Activated CD8-positive, alpha-beta memory T cell treated with anti-CD3 and anti-CD28 coated beads, Interleukin-2, amount 50 U/mL, for 1 hour (primary cell): ENCODE results near the gene NFE2L2.
"Not testable (repeated sequence)": the region's sequence is repeated elsewhere in the genome, so short reads cannot be mapped to it uniquely, and the experiment has no call there.

Source experiments
- DNase-seq: peaks from one replicate; pipeline ENCODE4 v3.0.0-alpha.2; 2020; ENCODE audit errors: extremely low read depth

NFE2L2 gene

DNA sequence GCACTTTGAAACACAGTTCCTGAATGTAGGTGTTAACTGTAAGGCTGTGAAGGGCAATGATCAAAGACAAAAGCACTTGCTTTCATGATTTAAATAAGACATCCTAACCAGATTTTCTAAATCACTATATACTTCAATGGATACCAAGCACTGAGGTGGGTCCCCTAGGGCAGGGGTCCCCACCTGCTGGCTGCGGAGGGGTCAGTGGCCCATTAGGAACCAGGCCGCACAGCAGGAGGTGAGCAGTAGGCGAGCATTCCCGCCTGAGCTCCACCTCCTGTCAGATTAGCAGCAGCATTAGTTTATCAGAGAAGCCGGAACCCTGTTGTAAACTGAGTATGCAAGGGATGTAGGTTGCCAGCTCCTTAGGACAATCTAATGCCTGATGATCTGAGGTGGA is 7.1 kb downstream of the NFE2L2 start:
- no peak for DNase-seq

DNA sequence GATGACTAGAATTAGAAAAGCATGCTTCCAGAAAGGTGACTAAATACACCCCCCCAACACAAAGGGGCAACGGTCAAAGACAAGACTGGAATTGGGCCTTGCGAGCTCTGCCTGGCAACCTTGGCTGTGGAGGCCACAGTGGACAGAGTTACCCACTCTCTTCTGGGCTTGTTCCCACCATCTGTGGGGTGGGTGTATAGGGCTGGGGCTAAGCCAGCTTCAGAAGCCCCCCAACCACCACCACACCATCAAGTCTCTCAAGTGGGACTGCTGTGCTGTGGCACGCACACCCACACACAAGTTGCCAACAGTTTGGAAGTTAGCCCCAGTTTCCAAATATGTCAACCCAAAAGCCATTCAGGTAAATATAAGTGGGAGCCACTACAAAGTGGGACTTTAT is 7.8 kb downstream of the NFE2L2 start:
- no peak for DNase-seq

DNA sequence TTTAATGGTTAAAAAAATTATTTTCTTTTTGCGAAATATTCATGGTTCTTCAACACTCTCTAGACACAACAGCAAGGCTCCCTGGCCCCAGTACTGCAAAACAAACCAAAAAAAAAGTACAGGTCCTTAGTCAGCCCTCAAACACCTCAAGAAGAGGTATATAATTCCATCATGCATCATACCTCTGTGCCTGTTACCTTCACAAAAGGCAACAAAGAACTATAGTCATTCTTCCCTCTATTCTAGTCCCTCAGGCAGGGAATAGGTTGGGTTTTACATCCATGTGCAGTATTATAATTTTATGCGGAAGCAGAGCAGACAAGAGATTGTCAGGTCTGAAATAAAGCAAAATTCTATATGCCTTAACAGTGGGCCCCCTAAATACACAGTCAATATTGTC is 8.5 kb downstream of the NFE2L2 start:
- no peak for DNase-seq

DNA sequence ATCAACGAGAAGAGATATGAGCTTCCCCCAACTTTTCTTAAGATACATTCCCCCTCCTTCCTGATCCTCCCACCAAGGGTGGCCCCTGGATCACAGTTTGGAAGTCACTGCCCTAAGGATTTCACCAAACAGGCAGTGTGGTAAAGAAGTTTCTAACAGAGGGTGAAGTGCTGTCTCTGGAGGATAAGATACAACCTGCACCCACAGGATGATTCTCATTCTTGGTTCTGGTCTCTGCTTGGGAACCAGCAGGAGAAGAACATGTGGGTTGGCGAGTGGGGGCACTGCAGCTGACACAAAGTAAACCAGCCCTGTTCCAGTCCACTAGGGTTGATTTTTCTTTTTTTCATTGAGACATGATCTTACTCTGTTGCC is 9.3 kb downstream of the NFE2L2 start:
- DNase-seq, result no peak

DNA sequence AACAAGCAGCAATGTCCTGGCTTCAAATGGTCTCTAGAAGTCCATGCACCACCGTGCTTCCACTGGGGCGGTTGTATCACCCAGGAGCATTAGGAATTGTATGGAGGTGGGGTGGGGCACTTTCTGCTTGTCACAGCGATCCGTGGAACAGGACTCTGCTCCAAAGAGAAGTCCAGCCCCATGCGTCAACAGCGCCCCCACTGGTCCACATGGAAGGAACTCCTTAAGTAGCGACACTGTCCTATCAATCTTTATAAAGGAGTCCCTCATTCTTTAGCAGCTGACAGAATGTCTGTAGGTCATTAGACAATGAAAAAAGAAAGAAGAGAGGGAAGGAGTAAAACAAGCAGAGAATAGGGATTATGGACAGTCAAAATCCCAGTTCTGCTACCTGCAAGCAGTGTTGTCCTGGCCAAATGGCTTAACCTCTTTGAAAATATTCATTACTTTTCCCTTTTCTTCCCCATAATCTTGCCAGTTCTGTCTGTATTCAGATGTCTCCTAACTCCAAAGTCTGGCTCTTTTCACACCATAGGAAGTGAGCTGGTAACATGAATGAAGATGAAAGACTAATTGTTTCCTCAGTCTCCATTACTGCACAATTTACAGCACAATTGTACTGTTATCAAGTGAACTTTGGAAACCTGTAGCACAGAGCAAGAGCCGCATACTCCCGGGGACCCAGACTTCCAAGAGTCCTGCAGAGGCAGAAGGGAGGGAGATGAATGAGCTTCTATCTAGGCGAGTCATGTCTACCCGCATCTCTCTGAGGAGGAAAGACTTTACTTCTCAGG is 9.9 kb downstream of the NFE2L2 start:
- no peak for DNase-seq

DNA sequence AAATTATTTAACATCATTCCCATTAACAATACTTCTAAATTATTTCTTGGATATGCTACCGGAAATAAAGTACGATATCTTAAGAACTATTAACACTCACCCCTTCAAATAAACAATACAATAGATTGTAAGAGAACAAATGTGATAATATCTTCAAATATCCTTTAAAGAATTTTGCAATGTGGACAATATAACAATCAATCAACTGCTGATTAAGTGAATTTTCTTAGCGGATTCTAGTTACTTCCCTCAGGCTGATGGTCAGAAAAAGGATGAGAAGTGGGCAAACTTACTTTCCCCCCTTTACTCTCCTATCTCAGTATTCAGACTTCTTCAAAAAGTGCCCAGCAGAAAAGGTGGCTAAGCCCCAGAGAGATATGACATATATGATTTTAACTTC is 10.8 kb downstream of the NFE2L2 start:
- DNase-seq, result no peak

DNA sequence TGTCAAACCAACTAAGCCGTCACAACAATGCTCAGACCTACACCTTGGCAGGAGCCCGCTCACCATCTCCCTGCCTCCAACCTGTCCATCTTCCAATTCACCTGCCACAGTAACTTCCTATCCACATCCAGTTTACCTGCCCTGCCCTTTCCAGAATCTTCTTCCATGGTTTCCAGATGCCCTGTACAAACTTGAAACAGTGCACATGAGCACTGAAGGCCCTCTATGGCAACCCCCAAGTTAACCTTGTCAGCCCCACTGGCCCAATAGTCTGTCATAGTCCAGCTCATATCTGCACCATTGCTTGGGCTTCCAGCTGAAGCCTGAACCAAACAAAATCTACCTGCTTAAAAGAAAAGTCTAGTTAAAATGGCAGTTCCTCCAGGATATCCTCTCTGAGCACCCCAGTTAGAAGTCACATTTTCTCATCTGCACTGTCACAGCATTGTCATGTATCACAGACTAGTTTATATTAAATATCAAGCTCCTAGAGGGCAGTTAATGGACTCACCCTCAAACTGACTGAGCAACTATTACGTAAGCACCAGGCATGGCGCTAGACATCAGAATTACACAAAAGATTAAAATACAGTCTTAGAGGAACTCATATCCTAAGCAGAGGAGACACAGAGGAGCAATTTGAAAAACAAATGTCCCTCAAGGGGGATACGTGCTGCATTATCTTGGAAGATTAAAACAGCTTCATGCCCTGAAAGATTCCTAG is 11.6 kb downstream of the NFE2L2 start:
- DNase-seq, result no peak

DNA sequence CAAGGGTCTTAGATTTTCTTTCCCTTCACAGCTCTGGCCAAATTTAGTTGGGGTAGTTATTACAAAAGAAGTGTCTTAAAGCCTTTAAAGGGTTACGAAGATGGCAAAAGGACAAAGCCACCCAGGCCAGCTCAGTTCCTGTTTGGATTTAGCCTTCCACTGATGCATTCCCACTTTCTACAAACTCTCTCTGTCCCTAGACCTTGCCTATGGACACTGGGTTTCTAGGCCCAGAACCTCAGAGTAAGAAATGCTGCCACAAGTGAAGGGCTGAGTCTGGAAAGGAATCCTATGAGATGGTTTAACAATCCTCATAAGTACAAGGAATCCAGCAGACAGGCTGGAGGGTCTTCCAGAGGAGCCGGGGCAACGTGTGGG is 13.4 kb downstream of the NFE2L2 start:
- DNase-seq, result no peak

DNA sequence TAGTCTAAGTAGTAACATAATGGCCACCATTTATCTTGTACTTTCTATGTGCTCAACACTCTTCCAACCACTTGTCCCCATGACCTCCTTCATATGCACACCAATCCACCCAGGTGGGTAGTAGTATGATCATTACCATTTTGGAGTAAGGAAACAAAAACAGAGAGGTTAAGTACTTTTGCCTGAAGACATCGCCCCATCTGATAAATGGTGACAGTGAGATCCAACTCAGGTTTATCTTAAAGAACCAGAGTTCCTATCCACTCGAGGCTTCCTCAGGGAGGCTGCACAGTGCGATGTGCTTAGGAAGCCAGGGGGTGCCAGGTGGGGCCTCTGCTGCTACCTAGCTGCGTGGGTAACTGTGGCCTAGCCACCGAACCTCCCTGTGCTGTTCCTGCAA is 14.1 kb downstream of the NFE2L2 start:
- no peak for DNase-seq

DNA sequence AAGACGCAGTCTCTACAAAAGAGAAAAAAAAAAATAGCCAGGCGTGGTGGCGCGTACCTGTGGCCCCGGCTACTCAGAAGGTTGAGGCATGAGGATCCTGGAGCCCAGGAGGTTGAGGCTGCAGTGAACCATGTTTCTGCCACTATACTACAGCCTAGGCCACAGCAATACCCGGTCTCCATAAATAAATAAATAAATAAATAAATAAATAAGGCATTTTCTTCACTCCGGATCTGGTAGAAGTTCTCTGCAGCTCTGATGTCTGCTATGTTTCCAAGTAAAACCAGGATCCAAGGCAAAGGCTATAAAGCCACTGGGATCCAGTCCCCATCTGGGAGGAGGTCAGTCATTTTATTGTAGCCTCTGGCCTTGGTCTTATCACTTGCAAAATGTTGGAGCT is 15.5 kb downstream of the NFE2L2 start:
- no peak for DNase-seq

DNA sequence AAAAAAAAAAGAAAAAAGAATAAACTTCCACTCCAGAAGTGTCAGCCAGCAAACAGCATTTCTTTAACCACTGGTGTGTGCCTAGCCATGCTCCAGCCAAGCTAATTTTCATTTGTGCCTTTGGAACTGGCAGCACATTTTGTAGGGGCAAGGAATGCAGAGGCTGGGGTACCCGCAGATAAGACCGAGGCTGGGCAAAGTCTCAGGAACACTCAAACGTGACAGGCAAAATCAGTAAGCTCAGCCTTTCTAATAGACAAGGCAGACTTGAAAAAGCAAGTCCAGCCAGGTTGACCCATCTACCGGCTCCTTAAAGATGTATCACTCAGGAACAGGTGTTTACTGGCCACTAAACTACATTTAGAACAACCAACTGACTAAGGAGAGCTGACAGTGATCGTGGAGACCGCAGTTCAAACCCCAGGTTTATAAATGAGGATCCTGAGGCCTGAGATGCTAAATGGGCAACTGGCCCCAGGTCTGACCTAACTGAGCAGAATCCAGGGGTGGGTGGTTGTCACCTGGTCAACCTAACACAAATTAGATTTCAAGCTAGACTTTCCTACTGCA is 16.7 kb downstream of the NFE2L2 start:
- no peak for DNase-seq

DNA sequence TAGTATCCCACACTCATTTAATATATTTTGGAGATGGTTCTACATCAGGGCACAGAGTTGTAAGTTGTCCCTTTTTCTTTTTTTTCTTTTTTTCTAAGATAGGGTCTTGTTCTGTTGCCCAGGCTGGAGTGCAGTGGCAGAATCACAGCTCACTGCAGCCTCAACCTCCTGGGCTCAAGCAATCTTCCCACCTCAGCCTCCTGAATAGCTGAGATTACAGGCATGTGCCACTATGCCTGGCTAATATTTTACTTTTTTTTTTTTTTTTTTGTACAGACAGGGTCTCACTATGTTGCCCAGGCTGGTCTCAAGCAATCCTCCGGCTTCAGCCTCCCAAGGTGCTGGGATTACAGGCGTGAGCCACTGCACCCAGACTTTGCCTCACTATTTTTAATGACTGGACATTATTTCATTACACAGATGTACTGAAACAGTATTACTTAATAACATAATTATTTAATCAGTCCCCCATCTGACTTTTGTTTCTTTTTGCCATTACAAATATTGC is 17.9 kb downstream of the NFE2L2 start:
- DNase-seq, result not testable (repeated sequence)

DNA sequence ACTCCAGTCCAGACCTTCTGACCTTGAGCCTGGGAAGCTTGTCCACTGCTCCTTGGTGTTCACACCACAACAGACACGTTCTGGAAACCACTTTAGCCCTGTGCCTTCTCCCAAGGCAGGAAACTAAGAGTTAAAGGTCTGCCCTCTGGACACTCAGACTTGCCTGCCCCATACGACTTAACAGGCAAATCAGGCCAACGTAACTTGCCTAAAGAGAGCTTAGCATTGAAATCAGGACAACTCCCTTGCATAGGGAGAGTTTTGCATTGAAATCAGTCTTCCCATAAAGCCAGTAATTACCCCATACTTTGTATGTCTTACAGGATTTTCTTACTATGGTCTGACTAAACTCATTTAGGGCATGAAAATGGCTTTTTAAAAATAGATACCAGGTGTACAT is 18.5 kb downstream of the NFE2L2 start:
- DNase-seq, result no peak

DNA sequence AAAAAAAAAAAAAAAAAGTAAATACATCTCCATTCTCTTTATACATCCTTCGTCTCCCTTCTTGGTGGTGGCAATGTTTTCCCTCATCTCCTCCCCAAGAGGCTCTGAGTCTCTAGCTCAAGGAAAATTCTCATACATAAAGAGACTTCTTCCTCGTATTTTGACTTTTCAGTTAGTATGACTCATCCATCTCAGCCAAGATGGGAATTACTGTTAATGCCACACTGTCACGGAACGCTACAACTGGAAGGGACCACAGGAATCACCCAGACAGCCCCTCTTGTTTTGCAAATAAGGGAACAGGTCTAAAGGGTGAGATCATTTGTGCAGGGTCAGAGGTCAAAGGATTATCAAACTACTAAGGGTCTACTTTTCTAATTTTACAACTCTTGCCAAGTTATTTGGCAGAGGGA is 19.5 kb downstream of the NFE2L2 start:
- DNase-seq, result no peak

DNA sequence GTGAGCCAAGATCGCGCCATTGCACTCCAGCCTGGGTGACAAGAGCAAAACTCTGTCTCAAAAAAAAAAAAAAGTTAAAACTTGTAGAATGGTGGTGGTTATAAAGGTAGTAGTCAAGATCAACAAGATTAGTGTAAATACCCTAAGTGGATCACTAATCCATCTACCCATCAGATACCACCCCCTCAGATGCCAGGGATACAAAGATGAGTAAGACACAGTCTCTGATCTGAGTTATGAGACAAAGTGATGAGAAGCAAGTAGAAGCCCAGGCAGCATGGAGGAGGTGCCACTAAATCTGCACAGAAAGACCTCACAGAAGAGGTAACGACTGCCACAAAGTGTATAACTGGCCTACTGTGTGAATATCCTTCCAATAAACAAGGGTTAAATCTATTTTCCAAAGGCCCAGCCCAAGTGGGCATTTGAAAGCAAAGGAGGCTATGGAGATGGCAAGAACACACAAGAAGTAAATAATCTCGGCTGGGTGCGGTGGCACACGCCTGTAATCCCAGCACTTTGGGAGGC is 20.2 kb downstream of the NFE2L2 start:
- DNase-seq, result no peak

DNA sequence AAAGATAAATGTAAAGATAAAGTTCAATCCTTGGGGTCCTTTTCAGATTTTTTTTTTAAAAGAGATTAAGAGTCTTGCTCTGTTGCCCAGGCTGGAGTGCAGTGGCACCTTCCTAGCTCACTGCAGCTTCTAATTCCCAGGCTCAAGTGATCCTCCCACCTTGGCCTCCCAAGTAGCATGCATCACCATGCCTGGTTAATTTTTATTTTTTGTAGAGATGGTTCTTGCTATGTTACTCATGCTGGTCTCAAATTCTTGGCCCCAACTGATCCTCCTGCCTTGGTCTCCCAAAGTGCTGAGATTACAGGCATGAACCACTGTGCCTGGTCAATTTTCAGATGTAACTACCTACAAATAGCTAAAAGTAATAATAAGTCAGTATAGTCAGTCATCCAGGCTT is 21.1 kb downstream of the NFE2L2 start:
- no peak for DNase-seq

DNA sequence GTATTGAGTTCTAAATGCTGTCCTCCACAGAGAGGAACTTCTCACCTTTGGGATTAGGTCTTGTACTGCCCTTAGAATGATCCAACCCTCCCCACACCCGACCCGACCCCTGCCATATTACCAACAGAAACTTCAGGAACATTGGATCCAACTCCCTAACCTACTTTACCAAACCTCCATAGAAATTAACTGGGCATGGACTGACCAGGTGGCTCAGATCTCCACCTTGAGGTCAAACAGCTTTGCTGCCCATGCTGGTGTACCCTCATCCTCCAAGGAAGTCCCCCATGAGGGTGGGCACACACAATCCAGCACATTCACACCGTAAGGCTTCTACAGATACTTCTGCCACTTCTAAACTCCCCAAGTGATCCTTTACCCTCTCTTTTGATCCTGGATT is 21.5 kb downstream of the NFE2L2 start:
- no peak for DNase-seq

DNA sequence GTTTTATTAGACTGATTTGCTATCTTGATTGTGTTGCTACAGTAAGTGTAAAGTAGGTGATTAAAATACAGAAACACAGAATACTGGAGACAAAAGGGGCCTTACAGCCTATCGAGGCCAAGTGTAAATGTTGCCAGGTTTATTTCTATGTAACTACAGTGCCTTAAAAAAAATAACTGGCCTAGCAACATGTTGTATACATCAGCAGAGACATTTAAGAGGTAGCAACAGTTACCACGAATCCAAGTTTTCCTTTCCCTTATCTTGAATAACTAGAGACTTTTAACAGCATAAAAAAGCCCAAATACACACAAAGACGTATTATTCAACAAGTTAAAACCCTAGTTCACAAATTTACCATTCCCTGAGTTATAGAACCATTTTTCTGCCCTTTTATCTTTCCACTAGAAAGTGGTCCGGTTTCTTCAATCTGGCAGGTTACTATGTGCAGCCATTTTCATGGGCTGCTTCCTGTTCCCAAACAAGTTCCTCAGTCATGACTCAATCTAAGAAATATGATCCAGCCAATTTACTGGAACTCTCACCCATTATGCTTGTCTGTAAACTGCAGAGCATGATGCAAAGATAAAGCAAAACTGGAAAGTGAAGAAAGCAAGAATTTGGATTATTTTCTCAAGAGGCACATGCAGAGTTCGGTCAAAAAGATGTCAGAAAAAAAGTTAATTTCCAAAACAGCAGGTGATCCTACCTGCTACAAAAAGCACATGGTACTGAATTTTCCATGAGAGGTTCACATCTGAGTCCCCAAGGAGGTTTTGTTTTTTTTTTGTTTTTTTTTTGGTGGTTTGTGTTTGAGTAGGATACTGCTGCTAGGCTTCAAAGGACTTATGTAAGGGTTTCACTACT is 22.2 kb downstream of the NFE2L2 start:
- DNase-seq, result no peak

DNA sequence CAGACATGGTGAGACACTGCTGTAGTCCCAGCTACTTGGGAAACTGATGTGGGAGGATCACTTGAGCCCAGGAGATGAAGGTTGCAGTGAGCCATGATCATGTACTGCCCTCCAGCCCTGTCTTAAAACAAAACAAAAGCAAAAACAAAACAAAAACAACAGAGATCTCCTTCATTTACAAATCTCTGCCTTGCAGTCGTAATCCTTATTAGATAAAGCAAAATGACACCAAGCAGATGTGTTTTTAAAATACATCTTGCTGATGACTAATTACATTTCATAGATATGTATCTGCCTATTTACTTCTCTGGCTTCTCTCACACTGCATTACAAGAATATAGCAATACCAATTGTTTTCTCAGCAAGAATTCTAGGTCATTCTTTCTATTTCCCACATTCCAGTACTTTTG is 22.8 kb downstream of the NFE2L2 start:
- no peak for DNase-seq

DNA sequence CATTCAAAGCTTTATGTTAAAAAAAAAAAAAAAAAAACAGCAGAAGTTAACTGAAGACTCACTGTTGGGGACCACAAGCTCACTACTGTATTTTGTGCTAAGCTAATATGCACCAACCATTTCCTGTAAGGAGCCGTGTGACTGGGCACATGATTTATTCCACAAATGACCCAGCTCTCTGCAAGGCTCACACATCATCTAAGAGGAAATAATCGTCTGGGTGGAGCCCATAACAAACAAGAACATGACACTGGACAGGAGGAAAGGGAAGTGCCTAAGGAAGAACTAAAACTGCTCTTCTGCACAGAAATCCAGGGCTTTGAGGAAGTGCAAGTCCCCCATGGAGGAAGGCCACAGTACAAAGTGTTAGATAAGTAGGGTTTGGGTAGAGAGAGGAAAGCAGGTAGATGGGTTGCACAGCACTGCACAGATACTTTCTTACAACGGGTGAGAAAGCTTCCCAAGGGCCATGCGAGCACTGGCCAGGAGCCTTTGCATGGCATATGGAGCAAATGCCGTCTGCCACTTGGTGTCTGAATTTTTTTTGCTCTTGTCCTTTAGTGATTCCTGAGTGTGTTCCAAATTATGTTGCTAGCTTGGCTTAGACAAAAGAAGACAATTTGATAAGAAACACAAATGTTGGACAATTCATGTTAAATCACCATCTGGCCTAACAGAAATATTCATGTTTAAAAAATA is 24.4 kb downstream of the NFE2L2 start:
- no peak for DNase-seq

DNA sequence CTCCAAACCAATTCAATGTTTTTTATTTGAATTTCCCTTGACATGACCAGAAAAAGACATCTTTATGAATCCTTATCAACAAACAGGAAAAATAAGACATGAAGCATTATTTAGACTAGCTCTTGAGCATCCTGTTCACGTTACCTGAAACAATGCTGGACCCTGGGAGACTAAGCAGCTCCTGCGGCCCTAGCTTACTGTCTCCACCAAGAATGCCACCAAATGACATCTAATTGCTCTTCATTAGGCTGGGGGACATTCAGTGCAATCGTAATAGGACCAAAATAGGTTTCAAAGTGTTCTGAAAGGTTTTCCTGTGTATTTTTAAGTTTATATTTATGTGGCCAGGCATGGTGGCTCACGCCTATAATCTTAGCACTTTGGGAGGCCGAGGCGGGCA is 25.5 kb downstream of the NFE2L2 start:
- DNase-seq, result no peak
